ENCODE measurements around the gene TANC1.

The TANC1 gene

GRCh38 chr2:159080641-159081040 is 112.2 kb downstream of the TANC1 start:
- H3K4me3 ChIP-seq, result no peak overlapping the region
- H3K9me3 ChIP-seq, result no peaks in the 10 kb centered on the region
- intact Hi-C loops (cut with DNase I; ENCODE audit: low total_unique reads), result no loop called here
- H3K27me3 ChIP-seq, result no peaks in the 10 kb centered on the region
- TF ChIP-seq, protein P1, sequence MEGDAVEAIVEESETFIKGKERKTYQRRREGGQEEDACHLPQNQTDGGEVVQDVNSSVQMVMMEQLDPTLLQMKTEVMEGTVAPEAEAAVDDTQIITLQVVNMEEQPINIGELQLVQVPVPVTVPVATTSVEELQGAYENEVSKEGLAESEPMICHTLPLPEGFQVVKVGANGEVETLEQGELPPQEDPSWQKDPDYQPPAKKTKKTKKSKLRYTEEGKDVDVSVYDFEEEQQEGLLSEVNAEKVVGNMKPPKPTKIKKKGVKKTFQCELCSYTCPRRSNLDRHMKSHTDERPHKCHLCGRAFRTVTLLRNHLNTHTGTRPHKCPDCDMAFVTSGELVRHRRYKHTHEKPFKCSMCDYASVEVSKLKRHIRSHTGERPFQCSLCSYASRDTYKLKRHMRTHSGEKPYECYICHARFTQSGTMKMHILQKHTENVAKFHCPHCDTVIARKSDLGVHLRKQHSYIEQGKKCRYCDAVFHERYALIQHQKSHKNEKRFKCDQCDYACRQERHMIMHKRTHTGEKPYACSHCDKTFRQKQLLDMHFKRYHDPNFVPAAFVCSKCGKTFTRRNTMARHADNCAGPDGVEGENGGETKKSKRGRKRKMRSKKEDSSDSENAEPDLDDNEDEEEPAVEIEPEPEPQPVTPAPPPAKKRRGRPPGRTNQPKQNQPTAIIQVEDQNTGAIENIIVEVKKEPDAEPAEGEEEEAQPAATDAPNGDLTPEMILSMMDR (IDR thresholded peaks at IDR 0.05), result no peak
- DNase-seq, result no peak
- H3K27ac ChIP-seq, result no peak overlapping the region
- peaks cover 0 to 45% (median 23%) of the 10 kb centered on the region in 4 donors for H3K4me1 ChIP-seq
- H3K36me3 ChIP-seq, result no peaks in the 10 kb centered on the region

- intact Hi-C loops (cut with DNase I; ENCODE audit: low total_unique reads), result no loop called here
- Histone ChIP-seq H3K4me1 (peaks cover 0 to 47% (median 23%) of the 10 kb centered on the region in 4 donors), H3K27ac (no peak overlapping the region), H3K9me3 (no peaks in the 10 kb centered on the region), H3K27me3 (no peaks in the 10 kb centered on the region), H3K4me3 (no peak overlapping the region), H3K36me3 (no peaks in the 10 kb centered on the region)
- TF ChIP-seq, protein P1 (IDR thresholded peaks at IDR 0.05), result no peak
- no peak for DNase-seq
These were observed 113.7 kb downstream of the TANC1 start for GRCh38 chr2:159082119-159082518.

DNA sequence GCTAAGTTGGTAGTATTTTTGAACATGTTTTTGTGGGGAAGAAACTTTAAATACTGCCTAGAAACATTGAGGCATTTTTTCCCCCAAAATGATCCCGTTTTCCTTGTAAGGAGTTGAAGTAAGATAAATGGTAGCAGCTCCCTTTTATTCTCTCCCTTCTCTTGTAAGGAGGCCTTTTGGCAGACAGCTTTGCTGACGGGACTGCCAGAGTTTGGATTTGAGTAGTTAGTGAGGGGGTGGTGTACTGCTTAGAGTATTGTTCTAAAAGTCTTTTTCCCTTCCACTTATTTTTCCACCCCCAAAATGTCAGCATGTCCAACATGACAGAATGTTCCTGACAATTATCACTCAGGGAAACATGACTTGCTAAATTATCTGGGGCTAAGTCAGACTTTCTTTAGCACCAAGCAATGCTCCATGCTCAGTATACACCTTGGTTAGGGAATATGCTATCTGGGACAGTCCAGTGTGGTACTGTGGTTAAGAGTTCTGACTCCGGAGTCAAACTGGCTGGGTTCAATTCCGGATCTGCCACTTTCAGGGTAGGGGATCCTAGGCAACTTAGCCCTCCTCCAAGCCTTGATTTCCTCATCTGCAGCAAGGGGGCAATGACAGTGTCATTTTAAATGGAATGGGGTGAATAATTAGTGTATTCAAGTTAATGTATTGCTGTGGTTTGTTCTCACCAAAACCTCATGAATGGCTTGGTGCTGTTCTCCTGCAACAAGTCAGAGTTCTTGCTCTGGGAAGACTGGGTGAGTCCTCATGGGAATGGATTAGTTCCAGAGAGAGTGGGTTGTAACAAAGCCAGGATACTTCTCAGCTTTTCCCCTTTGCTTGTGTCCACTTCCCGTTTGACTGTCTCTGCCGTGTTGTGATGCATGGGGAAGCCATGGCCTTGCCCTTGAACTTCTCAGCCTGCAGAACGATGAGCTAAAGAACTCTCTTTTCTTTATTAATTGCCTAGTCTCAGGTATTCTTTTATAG is 116.2 kb downstream of the TANC1 start:
- H3K27ac ChIP-seq, result peak overlapping the region; percentile 56 to 70
- intact Hi-C loops (cut with DNase I; ENCODE audit: low total_unique reads), result no loop called here
- no peaks in the 10 kb centered on the region for H3K27me3 ChIP-seq
- H3K4me3 ChIP-seq, result no peak overlapping the region
- H3K4me1 ChIP-seq, result peaks cover 0 to 72% (median 33%) of the 10 kb centered on the region in 4 donors
- no peak for DNase-seq
- H3K36me3 ChIP-seq, result no peaks in the 10 kb centered on the region
- no peaks in the 10 kb centered on the region for H3K9me3 ChIP-seq
- TF ChIP-seq, protein P1 (IDR thresholded peaks at IDR 0.05), result no peak

- Histone ChIP-seq H3K9me3 (no peaks in the 10 kb centered on the region), H3K27ac (no peak overlapping the region), H3K27me3 (no peaks in the 10 kb centered on the region), H3K4me1 (peaks cover 5 to 89% (median 49%) of the 10 kb centered on the region in 4 donors), H3K4me3 (no peak overlapping the region), H3K36me3 (no peaks in the 10 kb centered on the region)
- peak in 1 of 2 donors; percentile 29 for DNase-seq
- intact Hi-C loops (cut with DNase I; ENCODE audit: low total_unique reads), result no loop called here
- TF ChIP-seq, protein P1 (IDR thresholded peaks at IDR 0.05), result no peak
These were observed 117.9 kb downstream of the TANC1 start for GRCh38 chr2:159086342-159086741.

GRCh38 chr2:159086826-159087225 is 118.4 kb downstream of the TANC1 start:
- Histone ChIP-seq H3K4me3 (no peak overlapping the region), H3K4me1 (peaks cover 5 to 94% (median 51%) of the 10 kb centered on the region in 4 donors), H3K27ac (no peak overlapping the region), H3K9me3 (no peaks in the 10 kb centered on the region), H3K27me3 (no peaks in the 10 kb centered on the region), H3K36me3 (no peaks in the 10 kb centered on the region)
- intact Hi-C loops (cut with DNase I; ENCODE audit: low total_unique reads), result no loop called here
- DNase-seq, result no peak
- TF ChIP-seq, protein P1 (IDR thresholded peaks at IDR 0.05), result no peak

All from tibial artery (tissue), 4 donors.